Suprapubic skin (tissue), 3 donors: ENCODE results near the gene RYR3.

Source experiments
- POLR2A ChIP-seq, 2 donors: fragments of 450-650 bp; IDR thresholded peaks; one replicate each; pipeline ENCODE4 v1.6.1; 2017; ENCODE audit warnings: antibody characterized with exemption in 2 of 2, mild to moderate bottlenecking in 2 of 2, moderate library complexity in 2 of 2
- TF ChIP-seq, protein P1 (sequence below), 2 donors: fragments of 200-600 bp in 1 of 2; fragments of 450-650 bp in 1 of 2; sonication (generic) in 1 of 2; IDR thresholded peaks; one replicate each; pipeline ENCODE4 v1.5.1; 2016 to 2019; ENCODE audit warnings: antibody characterized with exemption in 2 of 2, mild to moderate bottlenecking in 1 of 2, moderate library complexity in 1 of 2

GRCh38 chr15:33810073-33810595 is 499.4 kb downstream of the RYR3 start:
- TF ChIP-seq, protein P1, sequence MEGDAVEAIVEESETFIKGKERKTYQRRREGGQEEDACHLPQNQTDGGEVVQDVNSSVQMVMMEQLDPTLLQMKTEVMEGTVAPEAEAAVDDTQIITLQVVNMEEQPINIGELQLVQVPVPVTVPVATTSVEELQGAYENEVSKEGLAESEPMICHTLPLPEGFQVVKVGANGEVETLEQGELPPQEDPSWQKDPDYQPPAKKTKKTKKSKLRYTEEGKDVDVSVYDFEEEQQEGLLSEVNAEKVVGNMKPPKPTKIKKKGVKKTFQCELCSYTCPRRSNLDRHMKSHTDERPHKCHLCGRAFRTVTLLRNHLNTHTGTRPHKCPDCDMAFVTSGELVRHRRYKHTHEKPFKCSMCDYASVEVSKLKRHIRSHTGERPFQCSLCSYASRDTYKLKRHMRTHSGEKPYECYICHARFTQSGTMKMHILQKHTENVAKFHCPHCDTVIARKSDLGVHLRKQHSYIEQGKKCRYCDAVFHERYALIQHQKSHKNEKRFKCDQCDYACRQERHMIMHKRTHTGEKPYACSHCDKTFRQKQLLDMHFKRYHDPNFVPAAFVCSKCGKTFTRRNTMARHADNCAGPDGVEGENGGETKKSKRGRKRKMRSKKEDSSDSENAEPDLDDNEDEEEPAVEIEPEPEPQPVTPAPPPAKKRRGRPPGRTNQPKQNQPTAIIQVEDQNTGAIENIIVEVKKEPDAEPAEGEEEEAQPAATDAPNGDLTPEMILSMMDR (IDR thresholded peaks at IDR 0.05): no peak
- no peak for TF ChIP-seq POLR2A (IDR thresholded peaks at IDR 0.05)
